Measurements from ENCODE around the gene ADPRHL1.
"Not testable (repeated sequence)": the region's sequence is repeated elsewhere in the genome, so short reads cannot be mapped to it uniquely, and the experiment has no call there.

The ADPRHL1 gene

GRCh38 chr13:113400621-113401451, 52.5 kb downstream of the ADPRHL1 start:
- ATAC-seq (replicated peaks) (no peak), DNase-seq (no peak)
- Mint-ChIP-seq H3K4me3 (no peak overlapping the region), H3K27me3 (peaks cover 0 to 40% of the 10 kb centered on the region in 2 donors), H3K9me3 (no peaks in the 10 kb centered on the region), H3K27ac (no peak overlapping the region), H3K4me1 (ENCODE audit: low read depth in 2 of 2) (no peaks in the 10 kb centered on the region), H3K36me3 (ENCODE audit: insufficient read depth) (peaks cover 1% of the 10 kb centered on the region)

- Mint-ChIP-seq H3K4me3 (no peak overlapping the region), H3K27me3 (peaks cover 0 to 38% of the 10 kb centered on the region in 2 donors), H3K27ac (peak overlapping the region in 1 of 2 donors; percentile 42), H3K36me3 (ENCODE audit: insufficient read depth) (peaks cover 4% of the 10 kb centered on the region), H3K4me1 (ENCODE audit: low read depth in 2 of 2) (no peaks in the 10 kb centered on the region), H3K9me3 (no peaks in the 10 kb centered on the region)
- no peak for DNase-seq
- ATAC-seq (replicated peaks) = no peak
Observed at GRCh38 chr13:113399755-113400149, 53.5 kb downstream of the ADPRHL1 start.

DNA sequence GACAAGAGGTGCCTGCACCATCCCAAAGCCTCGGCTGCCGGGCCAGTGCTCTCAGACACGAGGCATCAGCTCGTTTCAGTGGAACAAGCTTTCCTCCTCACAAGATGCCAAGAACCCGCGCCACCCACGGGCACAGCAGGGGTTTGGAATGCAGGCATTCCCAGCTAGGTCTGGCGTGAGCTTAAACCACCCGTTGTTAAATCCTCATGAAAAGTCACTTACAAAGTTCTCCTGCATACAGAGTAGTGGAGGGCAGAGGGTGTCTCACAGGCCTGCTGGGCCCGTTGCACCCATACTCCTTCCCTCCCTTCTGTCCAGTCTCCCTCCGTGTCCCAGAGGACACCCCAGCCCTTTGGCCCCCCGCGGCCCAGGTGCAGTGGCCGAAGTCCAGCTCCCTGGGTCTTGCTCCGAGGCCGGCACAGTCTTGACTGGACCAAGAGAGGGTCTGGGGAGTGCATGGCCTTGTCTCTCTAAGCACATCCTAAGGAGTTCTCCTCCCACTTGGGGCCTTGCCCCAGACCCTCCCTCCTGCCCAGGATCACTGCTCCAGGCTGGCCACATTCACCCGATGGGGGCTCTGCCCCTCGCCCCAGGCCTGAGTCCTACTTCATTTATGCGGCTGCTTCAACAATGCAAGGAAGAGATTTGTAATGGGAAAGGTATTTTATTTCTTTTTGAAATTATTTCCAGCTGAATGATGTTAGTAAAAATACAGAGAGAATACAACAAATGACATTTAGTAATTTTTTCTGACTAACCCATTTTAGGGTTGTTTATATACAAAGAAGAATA, 54.1 kb downstream of the ADPRHL1 start:
- Mint-ChIP-seq H3K36me3 (ENCODE audit: insufficient read depth) (peaks cover 4% of the 10 kb centered on the region), H3K4me3 (no peak overlapping the region), H3K27ac (peak overlapping the region in 1 of 2 donors; percentile 42), H3K27me3 (peaks cover 0 to 38% of the 10 kb centered on the region in 2 donors), H3K4me1 (ENCODE audit: low read depth in 2 of 2) (no peaks in the 10 kb centered on the region), H3K9me3 (no peaks in the 10 kb centered on the region)
- ATAC-seq (replicated peaks) = no peak
- no peak for DNase-seq

DNA sequence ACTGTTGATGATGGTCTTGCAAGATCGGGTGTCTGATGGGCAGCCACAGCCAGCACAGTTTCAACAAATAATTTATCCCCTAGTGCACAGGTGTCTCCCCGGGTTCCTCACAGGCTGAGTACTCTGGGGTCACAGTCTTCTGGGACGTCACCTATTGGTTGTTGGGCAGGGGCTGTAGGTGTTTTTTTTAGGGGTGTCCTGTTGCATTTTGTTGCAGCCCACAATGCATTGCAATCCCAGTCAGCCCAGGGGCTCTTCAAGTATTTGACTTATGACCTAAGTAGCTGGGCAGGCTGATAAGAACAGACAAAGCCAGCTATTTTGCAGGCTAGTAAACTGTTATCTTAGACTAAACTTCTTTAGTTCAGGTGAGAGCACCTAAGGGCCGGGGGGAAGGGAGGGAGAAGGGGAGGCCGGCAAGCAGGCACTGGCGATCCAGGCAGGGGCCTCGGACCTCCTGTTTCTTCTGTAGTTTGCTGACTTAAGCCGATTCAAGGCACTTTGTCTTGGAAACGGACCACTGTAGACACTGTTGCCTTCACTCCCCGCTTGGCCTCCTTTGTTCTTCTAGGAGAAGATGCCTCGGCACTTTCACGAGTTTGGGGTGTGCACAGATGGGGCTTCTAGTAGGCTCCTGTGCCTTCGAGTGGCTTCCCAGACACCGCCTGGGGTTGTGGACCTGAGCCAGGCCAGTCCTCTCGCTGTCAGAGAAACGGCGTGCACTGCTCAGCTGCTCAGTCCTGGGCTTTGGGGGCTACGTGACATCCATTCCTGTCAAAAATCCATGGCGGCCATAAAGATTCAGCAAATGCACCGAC, 55.5 kb downstream of the ADPRHL1 start:
- Mint-ChIP-seq H3K4me3 (no peak overlapping the region), H3K9me3 (no peaks in the 10 kb centered on the region), H3K27me3 (peaks cover 0 to 28% of the 10 kb centered on the region in 2 donors), H3K4me1 (ENCODE audit: low read depth in 2 of 2) (peaks cover 4 to 6% of the 10 kb centered on the region in 2 donors), H3K36me3 (ENCODE audit: insufficient read depth) (peaks cover 4% of the 10 kb centered on the region), H3K27ac (no peak overlapping the region)
- ATAC-seq (replicated peaks) = no peak
- no peak for DNase-seq

DNA sequence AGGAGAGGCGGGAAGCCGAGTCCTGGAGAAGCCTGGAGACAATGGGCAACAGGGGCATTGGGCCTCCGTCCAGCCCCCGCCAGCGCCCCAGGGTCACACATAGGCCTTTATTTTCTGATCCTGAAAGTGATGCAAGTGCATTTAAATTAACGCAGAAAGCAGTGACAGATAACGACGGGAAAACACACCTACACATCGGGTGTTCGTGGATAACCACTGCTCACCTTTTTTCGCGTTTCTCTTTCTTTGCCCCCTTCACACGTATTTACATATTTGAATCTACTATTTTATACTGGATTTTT, 59.0 kb downstream of the ADPRHL1 start:
- DNase-seq (no peak), ATAC-seq (replicated peaks) (no peak)
- H3K9me3 Mint-ChIP-seq = no peaks in the 10 kb centered on the region
- H3K36me3 Mint-ChIP-seq (ENCODE audit: insufficient read depth) = peaks cover 4% of the 10 kb centered on the region
- no peak overlapping the region for H3K27ac Mint-ChIP-seq
- H3K4me1 Mint-ChIP-seq (ENCODE audit: low read depth in 2 of 2) = peaks cover 4 to 6% of the 10 kb centered on the region in 2 donors
- H3K4me3 Mint-ChIP-seq = peak overlapping the region; percentile 46 to 62
- peaks cover 0 to 7% of the 10 kb centered on the region in 2 donors for H3K27me3 Mint-ChIP-seq

DNA sequence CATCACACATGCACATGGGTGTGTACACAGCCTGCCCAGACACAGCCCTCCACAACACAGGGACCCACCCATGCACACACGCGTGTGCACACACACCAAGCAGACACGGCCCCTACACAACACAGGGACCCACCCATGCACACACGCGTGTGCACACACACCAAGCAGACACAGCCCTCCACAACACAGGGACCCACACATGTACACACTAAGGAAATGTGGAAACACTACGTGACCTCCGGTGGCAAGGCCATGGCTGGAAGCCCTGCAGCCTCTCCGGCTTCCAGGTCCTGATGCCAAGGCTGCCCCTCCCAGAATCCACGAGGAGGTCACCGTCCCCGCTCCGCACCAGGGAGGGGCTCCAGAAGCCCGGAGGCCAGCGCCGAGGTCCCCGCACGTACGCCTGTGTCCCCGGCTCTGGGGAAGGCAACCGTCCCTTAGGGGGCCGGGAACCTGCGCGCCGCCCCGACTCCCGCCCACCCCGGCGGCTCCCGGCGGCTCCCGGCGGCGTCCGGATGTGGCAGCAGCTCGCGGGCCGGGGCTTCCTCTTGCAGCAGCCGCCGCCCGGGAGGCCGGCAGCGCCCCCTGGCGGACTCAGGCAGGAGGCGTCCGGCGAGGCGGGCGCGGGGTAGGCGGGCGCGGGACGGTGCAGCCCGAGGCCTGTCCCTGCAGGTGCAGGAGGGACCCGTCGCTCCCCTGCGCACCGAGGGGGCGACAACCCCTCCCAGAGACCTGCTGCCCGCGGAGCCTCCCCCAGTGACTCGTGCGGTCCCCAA, 59.5 kb downstream of the ADPRHL1 start:
- ATAC-seq (replicated peaks) = peak; percentile 96
- Mint-ChIP-seq H3K9me3 (no peaks in the 10 kb centered on the region), H3K4me3 (peak overlapping the region; percentile 74 to 80), H3K4me1 (ENCODE audit: low read depth in 2 of 2) (peaks cover 4 to 6% of the 10 kb centered on the region in 2 donors), H3K36me3 (ENCODE audit: insufficient read depth) (peaks cover 4% of the 10 kb centered on the region), H3K27ac (no peak overlapping the region), H3K27me3 (peaks cover 0 to 2% of the 10 kb centered on the region in 2 donors)
- DNase-seq = peak; percentile 77 to 83 (median 81)

DNA sequence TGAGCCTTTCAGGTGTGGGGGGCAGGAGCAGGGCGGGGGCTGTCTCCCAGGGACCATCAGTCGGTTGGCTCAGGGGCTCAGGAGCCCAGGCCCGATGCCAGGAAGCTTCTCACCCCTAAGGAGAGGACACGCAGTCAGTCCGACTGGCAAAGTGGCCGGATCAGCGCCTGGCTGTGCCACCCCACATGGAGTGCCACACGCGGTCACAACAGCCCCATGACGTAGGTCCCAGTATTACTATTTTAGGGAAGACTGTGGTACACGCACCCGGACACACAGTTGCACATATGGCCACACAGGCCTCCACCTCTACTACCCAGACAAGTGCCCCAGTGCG, 60.1 kb downstream of the ADPRHL1 start:
- no peaks in the 10 kb centered on the region for H3K9me3 Mint-ChIP-seq
- no peaks in the 10 kb centered on the region for H3K27me3 Mint-ChIP-seq
- H3K4me3 Mint-ChIP-seq = peak overlapping the region; percentile 74 to 80
- H3K4me1 Mint-ChIP-seq (ENCODE audit: low read depth in 2 of 2) = peaks cover 4 to 6% of the 10 kb centered on the region in 2 donors
- DNase-seq = no peak
- ATAC-seq (replicated peaks) = no peak
- no peak overlapping the region for H3K27ac Mint-ChIP-seq
- peaks cover 4% of the 10 kb centered on the region for H3K36me3 Mint-ChIP-seq (ENCODE audit: insufficient read depth)

- Mint-ChIP-seq H3K27ac (peak overlapping the region in 1 of 2 donors; percentile 10), H3K36me3 (ENCODE audit: insufficient read depth) (peaks cover 4% of the 10 kb centered on the region), H3K4me1 (ENCODE audit: low read depth in 2 of 2) (peaks cover 4 to 6% of the 10 kb centered on the region in 2 donors), H3K9me3 (no peaks in the 10 kb centered on the region), H3K4me3 (no peak overlapping the region), H3K27me3 (peaks cover 15% of the 10 kb centered on the region in 2 donors)
- DNase-seq (no peak), ATAC-seq (replicated peaks) (no peak)
Observed at GRCh38 chr13:113390874-113391497, 62.3 kb downstream of the ADPRHL1 start.

GRCh38 chr13:113389586-113389985, 63.7 kb downstream of the ADPRHL1 start:
- not testable (repeated sequence) for H3K9me3 Mint-ChIP-seq; H3K27ac Mint-ChIP-seq; ATAC-seq (replicated peaks); DNase-seq; H3K4me3 Mint-ChIP-seq; H3K36me3 Mint-ChIP-seq (ENCODE audit: insufficient read depth); H3K4me1 Mint-ChIP-seq (ENCODE audit: low read depth in 2 of 2)
- peaks cover 26 to 28% of the 10 kb centered on the region in 2 donors for H3K27me3 Mint-ChIP-seq

DNA sequence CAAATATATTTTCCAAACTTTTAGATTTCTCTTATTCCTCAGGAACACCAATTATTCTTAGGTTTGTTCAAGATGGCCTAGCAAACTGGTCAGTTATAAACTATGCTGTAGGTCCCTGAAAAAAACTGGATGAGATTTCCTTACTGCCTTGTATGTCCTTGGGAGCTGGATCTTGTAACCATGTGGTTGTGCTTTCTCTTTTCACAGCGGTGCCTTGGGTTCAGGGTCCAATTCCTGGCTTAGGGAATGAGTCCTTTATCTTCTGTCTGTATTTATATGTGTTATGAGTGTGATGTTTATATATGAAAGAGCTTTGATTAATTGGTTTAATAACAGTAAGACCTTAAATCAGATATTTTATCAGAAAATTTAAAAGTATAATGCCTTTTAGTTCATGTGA, 65.9 kb downstream of the ADPRHL1 start:
- H3K4me1 Mint-ChIP-seq (ENCODE audit: low read depth in 2 of 2) = peaks cover 0 to 2% of the 10 kb centered on the region in 2 donors
- H3K9me3 Mint-ChIP-seq = no peaks in the 10 kb centered on the region
- no peak for ATAC-seq (replicated peaks)

DNA sequence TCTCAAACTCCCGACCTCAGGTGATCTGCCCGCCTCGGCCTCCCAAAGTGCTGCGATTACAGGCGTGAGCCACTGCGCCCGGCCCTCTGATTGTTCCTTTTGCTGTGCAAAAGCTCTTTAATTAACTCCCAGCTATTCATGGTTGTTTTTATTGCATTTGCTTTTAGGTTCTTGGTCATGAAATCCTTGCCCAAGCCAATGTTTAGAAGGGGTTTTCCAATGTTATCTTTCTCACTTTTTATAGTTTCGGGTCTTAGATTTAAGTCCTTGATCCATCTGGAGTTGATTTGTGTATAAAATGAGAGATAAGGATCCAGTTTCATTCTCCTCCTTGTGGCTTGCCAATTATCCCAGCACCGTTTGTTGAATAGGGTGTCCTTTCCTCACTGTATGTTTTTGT, 70.2 kb downstream of the ADPRHL1 start:
- DNase-seq (no peak), ATAC-seq (replicated peaks) (no peak)
- no peak overlapping the region for H3K4me3 Mint-ChIP-seq
- H3K27me3 Mint-ChIP-seq = peaks cover 71 to 84% of the 10 kb centered on the region in 2 donors
- H3K4me1 Mint-ChIP-seq (ENCODE audit: low read depth in 2 of 2) = peaks cover 0 to 2% of the 10 kb centered on the region in 2 donors
- H3K27ac Mint-ChIP-seq = no peak overlapping the region
- peaks cover 9% of the 10 kb centered on the region for H3K36me3 Mint-ChIP-seq (ENCODE audit: insufficient read depth)
- H3K9me3 Mint-ChIP-seq = no peaks in the 10 kb centered on the region

More for the DNA sequence above, 65.9 kb downstream of the ADPRHL1 start:
- Mint-ChIP-seq H3K27ac (no peak overlapping the region), H3K4me3 (no peak overlapping the region), H3K27me3 (peaks cover 42 to 50% of the 10 kb centered on the region in 2 donors), H3K36me3 (ENCODE audit: insufficient read depth) (peaks cover 3% of the 10 kb centered on the region)
- DNase-seq = no peak

- DNase-seq; ATAC-seq (replicated peaks): not testable (repeated sequence)
Observed at GRCh38 chr13:113382542-113382941, 70.7 kb downstream of the ADPRHL1 start.

More at GRCh38 chr13:113382542-113382941, 70.7 kb downstream of the ADPRHL1 start:
- not testable (repeated sequence) for H3K4me3 Mint-ChIP-seq; H3K36me3 Mint-ChIP-seq (ENCODE audit: insufficient read depth); H3K4me1 Mint-ChIP-seq (ENCODE audit: low read depth in 2 of 2); H3K27ac Mint-ChIP-seq; H3K9me3 Mint-ChIP-seq
- H3K27me3 Mint-ChIP-seq = peaks cover 75 to 89% of the 10 kb centered on the region in 2 donors

Data from effector memory CD8-positive, alpha-beta T cell (primary cell).